Fibroblast of skin of right quadriceps (primary cell): Measurements from ENCODE around the gene GINS3.

ENCODE experiments used
- DNase-seq: peaks from one replicate; pipeline ENCODE4 v3.0.0-alpha.2; 2013

Gene GINS3

DNA sequence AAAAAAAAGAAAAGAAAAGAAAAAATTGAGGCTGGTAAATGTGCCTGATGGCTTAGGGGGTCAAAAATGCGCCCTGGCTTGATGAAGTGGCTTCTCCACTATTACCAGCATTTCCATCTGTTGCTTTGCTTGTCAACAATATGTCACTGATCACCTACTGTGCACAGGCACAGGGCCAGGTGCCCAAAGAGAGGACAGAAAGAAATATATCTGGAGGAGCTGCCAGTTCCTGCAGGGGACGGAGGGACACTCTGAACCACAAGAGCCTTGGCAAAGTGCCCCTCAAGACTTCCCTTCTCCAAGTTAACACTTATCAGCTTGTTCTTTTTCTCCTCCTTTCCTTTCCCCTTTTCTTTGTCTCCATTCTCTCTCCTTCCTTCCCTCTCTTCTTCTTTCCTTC, 34.7 kb downstream of the GINS3 start:
- DNase-seq: no peak

GRCh38 chr16:58428621-58429542, 36.6 kb downstream of the GINS3 start:
- DNase-seq: no peak

DNA sequence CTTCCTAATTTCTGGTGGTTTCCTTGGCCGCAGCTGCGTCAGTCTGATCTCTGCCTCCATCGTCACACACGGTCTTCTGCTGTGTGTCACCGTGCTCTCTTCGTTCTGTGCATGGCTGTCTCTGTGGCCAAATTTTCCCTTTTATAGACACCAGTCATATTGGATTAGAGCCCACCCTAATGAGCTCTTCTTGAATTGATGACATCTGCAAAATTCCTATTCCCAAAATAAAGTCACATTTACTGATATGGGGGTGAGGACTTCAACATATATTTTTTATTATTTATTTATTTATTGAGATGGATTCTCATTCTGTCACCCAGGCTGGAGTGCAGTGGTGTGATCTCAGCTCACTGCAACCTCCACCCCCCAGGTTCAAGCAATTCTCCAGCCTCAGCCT, 38.4 kb downstream of the GINS3 start:
- no peak for DNase-seq

DNA sequence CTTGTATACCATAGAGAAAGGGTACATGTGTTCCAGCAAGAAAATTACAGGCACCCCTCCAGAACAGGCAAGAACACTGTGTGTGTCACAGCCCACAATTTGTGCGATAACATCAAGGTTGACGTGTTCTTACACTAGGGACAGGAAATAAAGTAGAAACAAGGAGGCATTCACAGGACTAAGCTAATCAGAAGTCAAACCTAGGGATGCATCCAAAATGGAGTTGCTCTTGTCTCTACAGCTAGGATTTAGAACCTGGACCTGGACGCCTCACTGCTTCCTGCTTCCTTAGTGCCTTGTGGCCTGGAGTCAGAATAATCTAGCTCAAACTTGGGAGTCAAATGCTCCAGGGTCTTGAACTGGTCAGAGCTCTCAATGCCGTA, 41.3 kb downstream of the GINS3 start:
- DNase-seq: no peak

DNA sequence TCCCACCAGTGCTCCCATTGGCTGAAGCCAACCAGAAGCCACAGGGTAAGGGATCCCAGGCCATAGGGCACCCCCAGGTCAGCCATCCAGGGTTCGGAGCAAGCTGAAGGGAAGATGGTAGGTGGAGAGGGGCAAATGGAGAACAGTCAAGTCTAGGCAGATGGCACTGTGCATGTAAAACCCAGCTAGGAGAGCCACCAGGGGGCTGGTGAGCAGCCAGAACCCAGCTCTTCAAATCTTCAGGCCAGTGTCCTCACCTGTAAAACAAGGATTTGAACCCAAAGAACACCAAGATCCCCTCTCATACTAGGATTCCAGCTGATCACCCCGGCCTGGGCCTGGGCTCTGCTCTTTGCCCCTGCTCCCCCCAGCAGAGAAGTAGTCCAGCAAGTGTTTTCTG, 43.5 kb downstream of the GINS3 start:
- DNase-seq: no peak

- DNase-seq: no peak
Measured at GRCh38 chr16:58440131-58440530, 47.9 kb downstream of the GINS3 start.

GRCh38 chr16:58442547-58442946, 50.3 kb downstream of the GINS3 start:
- DNase-seq: no peak

GRCh38 chr16:58443783-58444182, 51.5 kb downstream of the GINS3 start:
- DNase-seq: no peak

GRCh38 chr16:58444265-58444664, 52.0 kb downstream of the GINS3 start:
- DNase-seq: no peak

DNA sequence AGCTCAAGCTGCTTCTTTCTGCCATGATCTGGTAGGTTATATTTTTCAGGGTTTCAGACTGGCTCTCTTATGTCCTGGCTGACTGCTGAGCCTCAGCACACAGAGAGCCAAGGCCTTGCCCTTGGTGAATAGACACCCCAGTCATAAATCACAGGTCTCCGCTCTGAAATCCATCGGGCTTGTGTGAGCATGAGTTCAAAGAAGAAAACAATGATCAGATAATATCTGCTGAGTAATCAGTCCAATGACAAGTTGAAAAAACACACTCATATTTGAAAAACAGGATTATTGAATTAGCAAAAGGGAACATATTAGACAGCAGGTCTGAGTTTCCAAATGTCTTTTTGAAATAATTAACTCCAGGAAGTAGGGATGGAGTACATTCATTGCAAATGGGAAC, 56.6 kb downstream of the GINS3 start:
- no peak for DNase-seq

DNA sequence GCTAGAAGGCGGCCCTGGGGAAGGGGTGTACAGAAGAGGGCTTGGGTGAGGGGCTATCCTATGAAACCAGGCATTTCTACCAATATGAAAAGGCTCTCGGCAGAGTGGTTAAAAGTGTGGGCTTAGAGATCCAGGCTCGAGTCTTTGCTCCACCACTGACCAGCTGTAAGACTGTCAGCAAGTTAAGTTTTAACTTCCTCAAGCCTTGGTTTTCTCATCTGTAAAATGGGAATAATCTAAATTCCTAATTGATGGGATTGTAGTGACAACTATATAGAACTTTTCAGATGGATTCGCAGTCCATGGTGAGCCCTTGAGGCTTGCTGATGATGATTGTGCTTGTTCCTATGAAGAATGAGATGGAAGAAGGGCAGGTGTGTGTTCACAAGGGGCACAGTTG, 57.0 kb downstream of the GINS3 start:
- DNase-seq: no peak

DNA sequence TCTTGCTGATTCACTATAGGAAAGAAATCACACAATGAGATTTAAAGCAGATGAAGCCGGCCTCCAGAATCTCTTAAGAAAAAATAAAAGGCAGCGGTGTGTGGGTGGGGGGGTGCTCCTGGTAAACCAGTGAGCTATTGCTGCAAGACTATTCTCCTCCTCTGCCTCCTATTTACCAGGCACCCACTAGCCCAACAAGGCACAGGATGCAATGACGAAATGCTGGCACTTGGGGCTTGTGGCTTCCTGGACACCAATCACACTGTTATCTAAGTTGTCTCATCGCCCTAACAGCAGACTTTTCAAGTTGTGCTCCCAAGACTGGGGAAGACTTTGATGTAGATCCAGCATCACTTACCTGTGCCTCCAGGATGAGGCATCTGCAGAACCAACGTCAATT, 57.5 kb downstream of the GINS3 start:
- no peak for DNase-seq

GRCh38 chr16:58450590-58450989, 58.3 kb downstream of the GINS3 start:
- no peak for DNase-seq

DNA sequence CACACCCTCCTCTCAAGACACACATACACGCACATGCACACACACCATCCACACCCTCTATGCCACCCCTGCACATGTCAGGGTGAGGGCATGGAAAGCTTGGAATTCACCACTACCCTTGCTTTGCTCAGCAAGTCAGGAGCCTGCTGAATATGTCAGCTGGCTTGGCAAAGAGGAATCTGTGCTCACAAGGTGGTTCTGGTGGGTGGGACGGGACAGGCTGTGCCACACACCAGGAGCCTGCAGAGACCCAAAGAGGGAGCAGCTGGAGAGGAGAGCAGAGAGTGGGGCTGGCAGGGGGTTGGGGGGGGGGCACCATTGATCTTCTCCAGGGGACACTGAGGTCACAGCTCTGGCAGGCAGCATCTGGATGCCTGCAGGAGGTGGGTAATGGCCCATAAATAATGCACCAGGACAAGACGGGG, 59.0 kb downstream of the GINS3 start:
- DNase-seq: no peak

DNA sequence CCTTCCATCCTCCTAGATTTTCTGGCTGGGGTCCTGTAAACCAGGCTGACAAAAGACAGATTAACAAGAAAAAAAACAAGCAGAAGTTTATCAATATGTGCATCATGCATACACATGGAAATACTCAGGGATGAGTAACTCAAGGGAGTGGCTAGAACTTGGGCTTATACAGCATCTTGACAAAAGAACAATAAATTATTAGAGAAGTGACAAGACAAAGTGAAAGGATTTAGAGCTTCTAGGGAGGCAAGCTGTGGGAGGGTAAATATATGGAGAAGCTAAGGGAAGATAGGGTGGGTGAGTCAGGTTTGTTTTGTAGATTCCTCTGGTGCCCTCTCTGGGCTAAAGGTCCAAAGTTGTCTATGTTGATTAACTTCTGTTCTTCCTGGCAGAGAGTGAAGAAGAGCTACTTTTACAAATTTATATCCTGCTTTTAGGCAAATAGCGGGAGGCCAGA, 59.7 kb downstream of the GINS3 start:
- DNase-seq: peak; percentile 23

- DNase-seq: no peak
Measured at GRCh38 chr16:58452640-58453039, 60.4 kb downstream of the GINS3 start.

DNA sequence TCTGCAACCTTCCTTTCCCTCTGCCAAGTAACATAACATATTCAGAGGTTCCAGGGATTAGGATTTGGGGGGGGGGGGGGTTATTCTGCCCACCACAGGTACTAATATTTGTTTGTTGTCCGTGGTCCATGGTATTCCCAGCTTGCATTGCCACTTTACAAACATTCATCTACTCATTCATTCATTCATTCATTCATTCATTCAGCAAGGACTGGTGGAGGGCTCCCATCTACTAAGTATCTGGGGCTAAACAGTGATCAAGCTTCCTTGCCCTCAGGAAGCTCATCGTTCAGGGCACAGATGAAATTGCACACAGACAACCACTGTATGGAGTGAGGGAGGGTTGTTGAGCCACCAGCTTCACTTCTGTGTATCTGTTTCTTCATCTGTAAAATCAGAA, 61.9 kb downstream of the GINS3 start:
- DNase-seq: no peak

- DNase-seq: no peak
Measured at GRCh38 chr16:58454856-58455255, 62.6 kb downstream of the GINS3 start.
